HG03439 (cell line): Measurements from ENCODE around the gene CLEC4G.

ENCODE experiments used
- ATAC-seq: cut with Tn5 transposase; IDR thresholded peaks from one replicate; pipeline ENCODE4 v1.9.1; 2021; ENCODE audit warnings: mild to moderate bottlenecking, moderate library complexity; ENCODE audit not compliant: unreplicated experiment

The CLEC4G gene

DNA sequence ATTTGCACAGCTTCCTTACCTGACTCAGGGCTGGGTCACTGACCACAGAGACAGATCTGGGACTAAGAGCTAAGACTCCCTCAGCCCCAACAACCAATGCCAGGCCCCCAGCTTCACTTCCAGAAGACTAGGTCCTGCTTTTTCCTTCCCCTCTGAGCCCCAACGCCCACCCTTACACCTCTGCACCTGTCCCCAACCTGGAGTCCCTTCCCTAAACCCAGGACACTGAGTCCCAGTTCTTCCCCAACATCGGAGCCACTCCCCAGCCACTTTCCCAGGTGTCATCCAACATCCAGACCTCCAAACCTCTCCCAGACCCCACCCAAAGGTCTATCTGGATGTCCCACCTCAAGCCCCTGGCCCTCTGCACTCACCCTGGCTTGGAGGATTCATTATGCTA, 32.9 kb downstream of the CLEC4G start:
- ATAC-seq, result no peak

DNA sequence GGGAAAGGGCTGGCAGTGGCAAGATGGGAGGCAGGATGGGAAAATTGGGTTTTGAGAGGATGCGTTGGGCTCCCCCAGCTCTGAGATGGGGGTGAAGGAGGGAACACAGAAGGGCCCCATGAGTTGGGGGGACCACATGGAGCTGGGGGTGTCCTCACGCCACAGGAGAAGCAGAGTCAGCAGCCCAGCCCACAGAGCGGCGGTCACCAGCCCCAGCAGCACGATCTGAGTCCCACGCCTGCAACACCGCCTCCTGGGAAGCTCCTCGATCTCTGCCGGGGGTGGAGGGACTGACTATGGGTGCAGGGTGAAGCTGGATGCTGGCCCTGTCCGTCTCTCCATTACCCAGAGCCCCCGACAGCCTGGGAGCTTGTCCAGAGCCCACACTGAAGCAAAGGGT, 33.3 kb downstream of the CLEC4G start:
- ATAC-seq, result no peak

DNA sequence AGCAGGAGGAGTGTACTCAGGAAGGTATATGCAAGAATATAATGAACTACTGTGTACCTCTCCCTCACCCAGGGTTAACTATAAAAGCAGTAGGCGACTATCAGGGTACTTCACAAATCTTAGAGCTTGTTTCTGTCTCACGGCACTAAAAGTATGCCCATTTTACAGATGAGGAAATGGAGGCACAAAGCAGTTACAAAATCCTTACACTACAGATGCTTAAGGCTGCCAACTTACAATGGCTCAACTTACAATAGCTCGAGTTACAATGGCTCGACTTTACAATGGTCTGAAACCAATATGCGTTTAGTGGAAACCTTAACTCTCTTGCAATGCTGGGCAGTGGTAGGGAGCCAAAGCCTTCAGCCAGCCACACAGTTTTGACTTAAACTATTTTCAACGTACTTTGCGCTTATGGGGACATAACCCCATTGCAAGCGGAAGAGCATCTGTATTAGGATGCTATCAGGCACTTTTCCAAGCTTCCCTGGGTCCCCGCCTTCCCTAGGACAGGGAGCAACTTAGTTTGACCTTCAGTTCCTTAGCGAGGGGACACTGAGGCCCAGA, 34.1 kb downstream of the CLEC4G start:
- ATAC-seq, result no peak

DNA sequence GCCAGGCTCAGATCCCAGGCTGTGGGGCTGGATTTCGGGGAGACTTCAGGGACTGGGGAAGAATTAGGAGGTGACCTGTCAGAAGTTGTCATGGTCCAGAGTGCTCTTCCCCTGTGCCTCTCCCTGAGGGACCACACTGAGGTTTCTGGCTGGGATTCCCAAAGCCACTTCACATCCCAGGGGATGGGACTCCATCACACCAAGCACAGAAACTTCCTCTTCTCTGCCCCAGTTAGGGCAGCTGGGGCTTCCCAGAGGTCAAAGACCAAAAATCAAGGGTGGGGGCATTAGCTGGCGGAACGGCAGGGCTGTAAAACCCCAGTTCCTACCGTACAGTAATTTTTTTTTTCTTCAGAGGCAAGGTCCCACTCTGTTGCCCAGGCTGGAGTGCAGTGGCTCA, 37.4 kb downstream of the CLEC4G start:
- no peak for ATAC-seq

DNA sequence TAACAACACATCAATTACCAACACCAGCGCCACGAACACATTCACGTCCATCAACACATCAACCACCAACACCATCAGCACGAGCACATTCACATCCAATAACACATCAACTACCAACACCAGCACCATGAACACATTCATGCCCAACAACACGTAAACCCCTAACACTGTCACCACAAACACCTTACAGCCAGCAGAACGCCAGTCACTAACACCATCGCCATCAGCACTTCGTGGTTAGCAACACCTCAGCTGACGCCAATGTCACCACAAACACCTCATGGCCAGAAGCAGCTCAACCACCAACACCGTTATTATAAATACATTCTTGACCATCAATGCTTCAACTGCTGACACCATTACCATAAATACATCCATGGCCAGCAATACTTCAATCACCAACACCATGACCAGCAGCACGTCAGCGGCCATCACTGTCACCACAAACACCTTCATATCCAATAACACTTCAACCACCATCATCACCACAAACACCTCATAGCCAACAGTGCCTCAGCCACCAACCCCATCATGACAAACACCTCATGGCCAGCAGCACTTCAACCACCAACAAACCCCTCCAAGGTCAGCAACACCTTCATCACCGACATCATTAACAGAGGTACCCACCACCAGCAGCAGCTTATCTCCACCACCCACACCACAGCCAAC, 39.4 kb downstream of the CLEC4G start:
- ATAC-seq, result no peak

DNA sequence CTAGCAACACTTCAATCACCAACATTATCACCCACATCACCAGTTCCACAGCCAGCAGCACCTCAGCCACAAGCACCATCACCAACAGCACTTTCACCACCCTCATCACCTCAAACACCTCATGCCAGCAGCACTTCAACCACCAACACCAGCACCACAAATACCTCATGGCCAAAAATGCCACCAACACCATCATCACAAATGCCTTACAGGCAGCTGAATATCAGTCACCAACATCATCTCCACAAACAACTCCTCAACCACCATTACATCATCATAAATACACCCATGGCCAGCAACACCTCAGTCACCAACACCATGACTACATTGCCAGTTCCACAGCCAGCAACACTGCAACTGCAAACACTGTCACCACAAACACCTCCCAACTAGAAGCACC, 40.4 kb downstream of the CLEC4G start:
- ATAC-seq, result no peak

DNA sequence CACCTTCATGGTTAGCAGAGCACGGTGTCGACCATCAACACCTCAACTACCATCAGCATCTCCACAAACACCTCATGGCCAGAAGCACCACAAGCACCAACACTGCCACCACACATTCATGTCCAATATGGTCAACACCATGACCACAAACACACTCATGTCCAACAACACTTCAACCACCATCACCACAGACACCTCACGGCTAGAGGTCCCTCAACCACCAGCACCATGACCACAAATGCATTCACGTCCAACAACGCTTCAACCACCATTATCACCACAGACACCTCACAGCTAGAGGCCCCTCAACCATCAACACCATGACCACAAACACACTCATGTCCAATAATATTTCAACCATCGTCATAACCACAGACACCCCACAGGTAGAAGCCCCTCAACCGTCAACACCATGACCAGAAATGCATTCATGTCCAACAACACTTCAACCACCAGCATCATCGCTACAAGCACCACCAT, 41.1 kb downstream of the CLEC4G start:
- no peak for ATAC-seq

DNA sequence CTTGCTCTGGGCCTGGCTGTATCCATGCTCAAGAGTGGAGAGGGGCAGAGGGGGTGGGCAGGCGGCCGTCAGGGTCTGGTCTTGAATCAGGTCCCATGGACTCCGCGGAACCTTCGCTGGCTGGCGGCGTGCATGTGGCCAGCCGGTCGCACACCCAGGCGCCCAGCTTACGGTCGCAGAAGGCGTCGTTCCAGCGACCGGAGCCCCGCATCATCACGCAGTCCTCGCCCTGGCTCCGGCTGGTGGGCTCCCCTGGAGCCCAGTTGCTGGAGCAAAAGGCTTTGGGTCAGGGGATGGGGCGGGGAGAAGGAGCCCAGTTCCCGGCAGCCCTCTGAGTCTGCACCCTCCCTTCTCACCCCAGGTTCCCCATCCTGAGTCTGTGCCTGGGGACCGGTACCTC, 42.7 kb downstream of the CLEC4G start:
- no peak for ATAC-seq

DNA sequence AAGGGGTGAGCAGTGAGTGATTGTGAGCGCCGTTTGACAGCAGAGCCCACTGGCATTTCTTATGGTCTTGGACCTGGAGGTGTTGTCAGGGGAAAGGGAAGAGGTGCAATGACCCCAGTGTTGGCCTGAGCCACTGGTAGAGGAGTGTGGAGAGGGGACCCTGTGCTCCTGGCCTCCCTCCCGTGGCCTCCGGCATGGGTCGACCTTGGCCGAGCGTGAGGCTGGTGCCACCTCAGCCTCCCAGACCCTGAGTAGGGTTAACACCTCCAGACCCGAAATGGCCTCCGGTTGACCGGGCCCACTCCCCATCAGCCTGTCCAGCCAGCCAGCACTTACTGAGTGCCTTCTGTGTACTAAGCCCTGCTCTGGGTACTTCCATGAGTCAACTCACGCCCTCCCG, 44.7 kb downstream of the CLEC4G start:
- ATAC-seq, result no peak

DNA sequence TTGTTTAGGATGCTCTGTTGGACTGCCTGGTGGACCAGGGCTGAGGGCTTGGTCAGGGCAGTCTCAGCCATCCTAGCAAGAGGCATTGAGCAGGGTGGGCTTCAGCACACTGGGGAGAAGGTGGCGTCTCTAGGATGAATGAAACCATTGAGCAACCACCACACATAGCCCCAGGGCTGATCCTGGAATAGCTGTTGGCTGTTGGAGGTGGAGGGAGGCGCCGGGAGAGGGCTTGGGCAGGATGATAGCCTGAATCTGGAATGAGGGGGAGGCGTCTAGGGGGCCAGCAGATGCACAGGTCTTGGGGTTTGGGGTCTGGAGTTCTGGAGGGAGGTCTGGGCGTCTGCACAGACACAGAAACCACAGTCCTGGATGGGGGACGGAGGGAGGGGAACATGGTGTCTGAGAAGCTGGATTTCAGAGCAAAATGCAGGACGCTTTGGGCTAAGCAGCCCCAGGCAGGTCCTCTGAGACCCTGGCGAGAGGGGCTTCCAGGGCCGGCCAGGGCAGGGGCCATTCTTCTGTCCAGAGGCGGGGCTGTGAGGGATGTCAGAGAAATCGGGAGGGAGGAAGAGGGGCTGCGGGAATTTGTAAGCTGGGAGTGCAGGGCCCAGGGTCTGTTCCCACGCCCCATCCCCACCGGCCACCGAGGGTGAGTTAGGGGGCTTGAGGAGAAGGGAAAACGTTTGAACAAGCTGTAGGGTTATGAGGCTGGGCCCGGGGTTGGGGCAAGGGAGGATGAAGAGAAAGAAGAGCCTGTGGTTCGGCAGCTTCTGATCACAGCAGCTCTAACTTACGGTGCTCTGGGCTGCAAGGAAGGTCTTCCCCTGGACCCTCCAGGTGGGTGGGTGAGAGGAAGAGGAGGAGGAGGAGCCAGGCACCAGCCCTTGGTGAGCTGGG, 46.1 kb downstream of the CLEC4G start:
- no peak for ATAC-seq

DNA sequence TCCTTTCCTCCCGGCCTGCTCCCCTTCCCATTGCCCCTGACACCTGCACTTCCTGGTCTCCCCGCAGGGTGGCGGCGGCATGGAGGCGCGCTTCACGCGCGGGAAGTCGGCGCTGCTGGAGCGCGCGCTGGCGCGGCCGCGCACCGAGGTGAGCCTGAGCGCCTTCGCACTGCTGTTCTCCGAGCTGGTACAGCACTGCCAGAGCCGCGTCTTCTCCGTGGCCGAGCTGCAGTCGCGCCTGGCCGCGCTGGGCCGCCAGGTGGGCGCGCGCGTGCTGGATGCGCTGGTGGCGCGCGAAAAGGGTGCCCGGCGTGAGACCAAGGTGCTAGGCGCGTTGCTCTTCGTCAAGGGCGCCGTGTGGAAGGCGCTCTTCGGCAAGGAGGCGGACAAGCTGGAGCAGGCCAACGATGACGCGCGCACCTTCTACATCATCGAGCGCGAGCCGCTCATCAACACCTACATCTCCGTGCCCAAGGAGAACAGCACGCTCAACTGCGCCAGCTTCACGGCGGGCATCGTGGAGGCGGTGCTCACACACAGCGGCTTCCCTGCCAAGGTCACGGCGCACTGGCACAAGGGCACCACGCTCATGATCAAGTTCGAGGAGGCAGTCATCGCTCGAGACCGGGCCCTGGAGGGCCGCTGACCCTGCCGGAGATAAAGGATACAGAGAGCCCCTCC, 49.6 kb downstream of the CLEC4G start:
- no peak for ATAC-seq

DNA sequence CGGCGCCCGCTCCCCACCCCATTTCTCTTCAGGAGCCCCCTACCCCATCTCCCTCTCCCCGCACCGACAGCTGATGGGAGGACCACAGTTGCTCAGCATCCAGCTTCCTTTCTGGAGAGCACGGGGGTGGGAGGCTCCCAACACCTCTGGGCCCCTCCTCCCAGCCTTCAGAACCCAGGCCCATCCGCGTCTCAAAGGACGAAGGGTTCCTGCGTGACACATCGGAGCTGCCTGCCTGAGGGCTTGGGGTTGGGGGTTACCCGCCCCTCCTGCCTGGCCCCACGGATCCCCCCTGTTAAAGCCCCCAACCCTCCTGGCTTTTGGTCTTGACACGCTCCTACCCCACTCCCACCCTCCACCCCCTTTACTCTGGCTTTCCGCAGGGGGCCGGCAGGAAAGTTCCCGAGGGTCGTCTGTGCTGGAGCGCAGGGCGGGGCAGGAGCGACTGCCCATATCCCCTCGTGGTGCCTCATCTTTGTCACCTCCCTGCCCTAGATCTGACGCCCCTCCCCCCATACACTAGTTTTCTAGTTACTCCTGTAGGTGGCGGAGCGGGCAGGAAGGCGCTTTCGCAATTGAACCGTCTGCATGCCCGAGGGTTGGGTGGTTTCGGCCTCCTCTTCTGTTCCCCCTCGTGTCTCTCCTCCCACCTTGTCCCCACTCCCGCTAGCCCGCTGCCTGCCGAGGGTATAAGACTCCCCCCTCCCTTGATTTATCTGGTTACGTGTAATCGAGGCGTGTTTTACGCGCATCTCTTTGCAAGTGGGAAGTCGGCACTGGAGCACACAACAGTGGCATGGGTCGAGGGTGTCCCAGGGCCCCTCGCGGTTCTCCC, 50.4 kb downstream of the CLEC4G start:
- no peak for ATAC-seq

DNA sequence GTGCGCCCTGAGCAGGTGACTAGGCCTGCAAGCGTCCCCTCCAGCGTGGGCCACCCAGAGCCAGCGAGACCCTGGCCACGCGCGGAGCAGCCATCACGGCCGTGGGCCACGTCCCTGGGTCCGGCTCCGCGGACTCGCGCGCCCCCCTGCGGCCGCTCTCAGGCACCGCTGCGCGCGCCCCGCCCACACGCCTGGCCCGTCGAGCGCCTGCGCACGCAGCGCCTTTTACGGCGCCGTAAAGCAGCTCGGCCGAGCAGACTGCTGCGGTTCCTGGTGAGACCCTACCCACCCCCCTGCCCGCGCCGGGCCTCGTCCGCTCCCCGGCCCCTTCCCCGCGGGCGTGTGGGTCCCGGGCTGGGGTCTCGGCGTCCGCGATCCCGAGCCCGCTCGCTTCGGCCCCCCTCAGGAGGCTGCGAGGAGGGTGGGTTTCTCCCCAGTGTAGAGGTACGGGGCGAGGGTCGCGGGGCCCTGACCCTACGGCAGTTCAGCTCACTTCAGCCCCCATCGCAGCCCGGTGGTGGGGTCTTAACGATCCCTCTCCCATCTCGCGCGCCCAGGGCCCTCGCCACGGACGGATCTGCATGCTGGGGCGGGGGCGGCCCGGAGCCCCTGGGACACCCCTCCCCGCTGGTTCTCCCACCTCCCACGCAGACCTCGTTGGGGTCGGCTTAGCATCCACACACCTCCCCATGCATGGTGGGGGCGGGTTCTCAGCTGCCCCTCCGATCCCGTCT, 51.1 kb downstream of the CLEC4G start, which contains the start of gene TRAPPC5:
TSS of gene TRAPPC5 (plus strand) at position 228 of the 734 bp plus-strand sequence. CDS start 1,421 bp downstream, outside the sequence.
- peak; percentile 61 for ATAC-seq

DNA sequence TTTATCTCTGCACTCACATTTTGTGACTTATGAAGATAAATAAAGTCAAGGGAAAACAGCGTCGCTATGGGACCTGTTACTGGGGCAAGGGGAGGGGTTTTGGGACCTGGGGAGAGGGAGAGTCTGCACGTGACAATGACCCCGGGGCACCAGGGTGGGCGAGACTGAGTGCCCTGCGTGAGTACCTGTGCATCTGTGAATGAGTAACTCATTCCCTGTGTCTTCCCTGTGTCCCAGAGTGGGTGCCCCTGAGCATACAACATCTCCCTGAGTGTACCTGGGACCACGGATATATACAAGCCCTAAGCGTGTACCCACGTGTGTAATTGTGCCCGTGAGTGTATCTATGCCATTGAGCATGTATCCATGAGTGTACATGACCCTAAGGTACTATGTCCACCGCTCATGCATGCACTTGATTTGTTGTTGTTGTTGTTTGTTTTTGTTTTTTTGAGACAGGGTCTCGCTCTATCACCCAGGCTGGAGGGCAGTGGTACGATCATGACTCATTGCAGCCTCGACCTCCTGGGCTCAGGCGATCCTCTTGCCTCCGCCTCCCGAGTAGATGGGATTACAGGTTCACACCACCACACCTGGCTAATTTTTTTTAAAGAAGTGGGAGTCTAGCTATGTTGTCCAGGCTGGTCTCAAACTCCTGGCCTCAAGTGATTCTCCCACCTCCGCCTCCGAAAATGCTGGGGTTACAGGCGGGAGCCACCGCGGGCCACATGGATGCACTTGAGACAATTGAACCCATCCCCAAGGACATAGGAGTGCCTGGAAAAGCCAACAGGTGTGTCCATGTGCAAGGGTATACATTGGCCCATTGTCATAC, 51.9 kb downstream of the CLEC4G start:
- no peak for ATAC-seq

DNA sequence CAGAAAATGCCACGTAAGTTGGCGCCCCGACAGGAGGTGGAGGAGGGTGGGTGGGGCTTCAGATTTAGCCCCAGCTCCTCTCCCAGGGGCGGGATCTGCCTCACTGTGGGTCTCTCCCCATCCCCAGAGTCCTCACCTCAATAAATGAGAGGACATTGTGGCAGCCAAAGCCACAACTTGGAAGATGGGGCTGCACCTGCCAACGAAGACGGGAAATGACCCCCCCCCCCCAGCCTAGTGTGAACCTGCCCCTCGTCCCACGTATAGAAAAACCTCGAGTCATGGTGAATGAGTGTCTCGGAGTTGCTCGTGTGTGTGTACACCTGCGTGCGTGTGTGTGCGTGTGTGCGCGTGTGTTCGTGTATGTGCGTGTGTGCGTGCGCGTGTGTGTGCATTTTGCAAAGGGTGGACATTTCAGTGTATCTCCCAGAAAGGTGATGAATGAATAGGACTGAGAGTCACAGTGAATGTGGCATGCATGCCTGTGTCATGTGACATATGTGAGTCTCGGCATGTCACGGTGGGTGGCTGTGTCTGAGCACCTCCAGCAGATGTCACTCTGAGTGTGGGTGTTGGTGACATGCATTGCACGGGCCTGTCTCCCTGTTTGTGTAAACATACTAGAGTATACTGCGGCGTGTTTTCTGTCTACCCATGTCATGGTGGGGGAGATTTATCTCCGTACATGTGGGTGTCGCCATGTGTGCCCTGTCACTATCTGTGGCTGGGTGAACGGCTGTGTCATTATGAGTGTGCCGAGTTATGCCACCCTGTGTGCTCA, 52.7 kb downstream of the CLEC4G start:
- no peak for ATAC-seq
